ENCODE results near the gene RFX2. TPM values are rescaled to one million over a fixed set of nuclear protein-coding genes. Genes with fewer than 3 reads are reported as not detected.

The RFX2 gene
- total RNA-seq, 2 donors from 2014 or later: 14.0 to 14.8 TPM

DNA sequence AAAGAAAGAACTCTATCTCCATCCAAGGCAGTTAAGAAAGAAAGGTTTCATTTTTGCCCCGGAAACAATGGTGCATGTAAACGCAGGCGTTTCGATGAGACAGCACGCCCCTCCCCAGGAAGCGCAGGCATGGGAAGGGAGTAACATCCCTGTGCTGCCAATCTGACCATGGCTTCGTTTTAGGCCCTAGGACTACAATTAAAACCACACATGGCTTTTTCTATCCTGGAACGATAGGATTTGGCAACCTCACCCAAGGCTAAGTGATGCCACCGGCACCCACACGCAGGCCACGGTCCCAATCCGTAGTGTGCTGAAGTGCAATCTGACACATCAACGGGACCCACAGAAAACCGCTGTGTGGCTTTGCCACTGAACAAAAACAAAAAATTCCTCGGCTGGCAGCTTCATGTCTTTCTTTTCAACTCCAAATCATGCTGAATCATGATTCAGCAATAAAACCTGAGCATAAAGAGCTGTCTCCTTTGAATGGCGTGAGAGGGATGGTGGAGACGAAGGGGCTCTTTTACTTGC is 156.6 kb downstream of the RFX2 start:
- Histone ChIP-seq H3K36me3 (replicated peaks in 1 of 2; ENCODE audit: insufficient read depth in 1 of 2, low read depth in 2 of 2) (no peaks in the 10 kb centered on the region), H3K27me3 (no peaks in the 10 kb centered on the region), H3K4me1 (peaks cover 77% of the 10 kb centered on the region), H3K27ac (peak overlapping the region; percentile 38 to 74 (median 66)), H3K4me3 (no peak overlapping the region), H3K9me3 (no peaks in the 10 kb centered on the region)
- intact Hi-C loops (cut with DNase I): no loop called here
- TF ChIP-seq POLR2A (IDR thresholded peaks at IDR 0.05): no peak
- TF ChIP-seq, protein P1, sequence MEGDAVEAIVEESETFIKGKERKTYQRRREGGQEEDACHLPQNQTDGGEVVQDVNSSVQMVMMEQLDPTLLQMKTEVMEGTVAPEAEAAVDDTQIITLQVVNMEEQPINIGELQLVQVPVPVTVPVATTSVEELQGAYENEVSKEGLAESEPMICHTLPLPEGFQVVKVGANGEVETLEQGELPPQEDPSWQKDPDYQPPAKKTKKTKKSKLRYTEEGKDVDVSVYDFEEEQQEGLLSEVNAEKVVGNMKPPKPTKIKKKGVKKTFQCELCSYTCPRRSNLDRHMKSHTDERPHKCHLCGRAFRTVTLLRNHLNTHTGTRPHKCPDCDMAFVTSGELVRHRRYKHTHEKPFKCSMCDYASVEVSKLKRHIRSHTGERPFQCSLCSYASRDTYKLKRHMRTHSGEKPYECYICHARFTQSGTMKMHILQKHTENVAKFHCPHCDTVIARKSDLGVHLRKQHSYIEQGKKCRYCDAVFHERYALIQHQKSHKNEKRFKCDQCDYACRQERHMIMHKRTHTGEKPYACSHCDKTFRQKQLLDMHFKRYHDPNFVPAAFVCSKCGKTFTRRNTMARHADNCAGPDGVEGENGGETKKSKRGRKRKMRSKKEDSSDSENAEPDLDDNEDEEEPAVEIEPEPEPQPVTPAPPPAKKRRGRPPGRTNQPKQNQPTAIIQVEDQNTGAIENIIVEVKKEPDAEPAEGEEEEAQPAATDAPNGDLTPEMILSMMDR (IDR thresholded peaks at IDR 0.05): no peak
- ATAC-seq: no peak
- no peak for DNase-seq
- WGBS, 2 donors: 47 to 49% methylated on average over 17 of the region's 17 CpGs

DNA sequence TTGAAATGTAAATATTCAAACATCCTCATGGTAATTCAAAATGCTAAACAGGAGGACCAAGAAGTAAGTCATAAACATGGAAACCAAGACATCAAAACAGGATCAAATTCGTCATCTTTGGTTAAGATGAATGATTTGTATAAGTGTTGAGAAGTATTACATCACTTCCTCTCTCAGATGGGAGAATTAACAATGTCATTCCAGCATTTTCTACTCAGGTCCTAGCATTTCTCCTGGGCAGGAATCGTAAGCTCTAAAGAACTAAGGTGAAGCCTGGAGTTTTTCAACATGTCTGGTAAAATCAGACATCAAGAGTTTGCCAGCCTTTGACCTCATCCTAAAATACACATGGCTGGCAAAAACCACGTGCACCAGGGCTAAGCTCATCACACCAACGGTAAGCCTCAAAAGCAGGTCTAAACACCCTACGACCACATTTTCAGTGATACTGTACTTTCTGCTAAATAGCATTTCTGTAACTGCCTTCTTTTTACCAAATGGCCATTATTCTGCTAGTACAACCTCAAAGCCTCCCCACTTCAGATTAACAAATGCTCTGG is 157.2 kb downstream of the RFX2 start:
- intact Hi-C loops (cut with DNase I): no loop called here

DNA sequence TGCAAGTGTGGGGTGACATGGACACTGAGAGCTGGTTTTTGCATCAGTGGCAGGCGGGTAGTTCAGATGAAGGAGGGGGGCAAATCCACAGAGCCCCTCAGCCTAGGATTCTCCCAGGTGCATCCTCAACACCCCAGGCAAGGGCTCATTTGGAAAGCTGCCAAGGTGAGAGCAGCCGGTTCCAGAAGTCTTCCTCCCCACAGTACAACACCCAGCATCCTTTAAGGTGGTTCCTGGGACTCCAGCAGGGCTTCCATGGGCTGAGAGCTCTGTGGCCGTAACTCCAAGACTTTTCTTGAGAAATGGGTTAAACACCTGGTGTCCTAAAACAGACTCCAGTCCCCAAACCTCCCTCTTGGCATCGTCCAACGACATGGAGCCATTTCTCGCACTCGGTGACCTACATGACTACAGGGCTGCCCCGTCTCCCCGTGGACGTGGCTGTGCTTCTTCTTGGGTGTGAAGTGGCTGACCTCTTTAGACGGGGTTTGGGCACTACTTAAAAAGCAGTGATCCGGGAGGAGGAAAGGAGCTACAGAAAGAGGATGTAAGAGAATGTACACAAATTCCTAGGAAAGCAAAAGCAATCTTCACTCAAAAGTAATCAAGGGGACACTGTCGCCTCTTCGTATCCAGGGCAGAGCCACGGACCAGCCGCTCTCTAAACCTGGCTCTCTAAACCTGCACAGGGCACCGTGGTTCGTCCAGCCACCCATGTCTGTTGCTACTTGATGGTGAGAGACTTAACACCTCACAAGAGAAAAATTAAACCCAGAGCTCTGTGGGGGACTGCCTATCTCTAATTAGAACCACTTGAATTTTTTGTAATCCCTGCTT is 157.9 kb downstream of the RFX2 start:
- WGBS, 2 donors: 78 to 87% methylated on average over 16 to 18 of the region's 18 CpGs
- Histone ChIP-seq H3K27me3 (no peaks in the 10 kb centered on the region), H3K4me3 (no peak overlapping the region), H3K36me3 (replicated peaks in 1 of 2; ENCODE audit: insufficient read depth in 1 of 2, low read depth in 2 of 2) (no peaks in the 10 kb centered on the region), H3K9me3 (no peaks in the 10 kb centered on the region), H3K27ac (peak overlapping the region in 3 of 4 donors; percentile 22 to 63 (median 45)), H3K4me1 (peaks cover 66% of the 10 kb centered on the region)
- TF ChIP-seq POLR2A (IDR thresholded peaks at IDR 0.05): no peak
- TF ChIP-seq, protein P1 (IDR thresholded peaks at IDR 0.05): no peak
- intact Hi-C loops (cut with DNase I): no loop called here
- DNase-seq (no peak), ATAC-seq (no peak)

More for the DNA sequence above, 157.2 kb downstream of the RFX2 start:
- no peak for TF ChIP-seq POLR2A (IDR thresholded peaks at IDR 0.05)
- TF ChIP-seq, protein P1 (IDR thresholded peaks at IDR 0.05): no peak
- H3K4me3 ChIP-seq: no peak overlapping the region
- no peaks in the 10 kb centered on the region for H3K36me3 ChIP-seq (replicated peaks in 1 of 2; ENCODE audit: insufficient read depth in 1 of 2, low read depth in 2 of 2)
- peaks cover 71% of the 10 kb centered on the region for H3K4me1 ChIP-seq
- no peak for ATAC-seq
- no peaks in the 10 kb centered on the region for H3K27me3 ChIP-seq
- H3K27ac ChIP-seq: peak overlapping the region in 3 of 4 donors; percentile 22 to 63 (median 45)
- no peaks in the 10 kb centered on the region for H3K9me3 ChIP-seq
- 57 to 67% methylated on average over 5 of the region's 5 CpGs for WGBS, 2 donors
- no peak for DNase-seq

DNA sequence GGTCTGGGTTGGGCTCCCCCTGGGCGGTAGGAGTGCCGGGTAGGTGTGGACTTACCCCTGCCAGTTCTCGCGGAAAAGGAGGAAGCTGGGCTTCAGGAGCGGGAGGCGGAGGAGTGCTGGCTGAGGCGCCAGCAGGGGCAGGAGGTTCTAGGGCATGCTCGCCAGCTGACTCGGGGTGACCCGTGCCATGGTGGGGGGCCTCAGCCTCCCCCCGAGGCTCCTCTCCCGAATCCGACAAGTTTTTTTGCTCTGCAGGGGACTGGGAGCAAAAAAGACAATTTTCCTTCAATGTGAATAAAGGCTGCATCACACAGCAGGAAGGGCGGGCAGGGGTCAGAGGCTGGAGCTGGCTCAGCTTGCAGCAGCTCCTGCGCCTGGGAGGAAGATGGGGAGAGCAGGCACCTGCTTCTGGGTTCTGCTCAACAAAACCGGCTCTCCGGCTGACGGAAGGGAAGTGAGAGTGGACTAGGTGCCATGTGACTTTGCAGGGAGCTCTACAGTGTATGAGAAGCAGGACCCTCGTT is 158.9 kb downstream of the RFX2 start:
- Histone ChIP-seq H3K27ac (no peak overlapping the region), H3K4me1 (peaks cover 57% of the 10 kb centered on the region), H3K27me3 (no peaks in the 10 kb centered on the region), H3K36me3 (replicated peaks in 1 of 2; ENCODE audit: insufficient read depth in 1 of 2, low read depth in 2 of 2) (no peaks in the 10 kb centered on the region), H3K4me3 (no peak overlapping the region), H3K9me3 (no peaks in the 10 kb centered on the region)
- ATAC-seq (no peak), DNase-seq (no peak)
- intact Hi-C loops (cut with DNase I): no loop called here
- TF ChIP-seq POLR2A (IDR thresholded peaks at IDR 0.05): no peak
- TF ChIP-seq, protein P1 (IDR thresholded peaks at IDR 0.05): no peak
- WGBS, 2 donors: 48 to 81% methylated on average over 18 to 19 of the region's 19 CpGs

All from body of pancreas (tissue), 4 donors.